Measurements from ENCODE around the gene SELPLG.
"Not testable (repeated sequence)": the region's sequence is repeated elsewhere in the genome, so short reads cannot be mapped to it uniquely, and the experiment has no call there.

SELPLG gene

DNA sequence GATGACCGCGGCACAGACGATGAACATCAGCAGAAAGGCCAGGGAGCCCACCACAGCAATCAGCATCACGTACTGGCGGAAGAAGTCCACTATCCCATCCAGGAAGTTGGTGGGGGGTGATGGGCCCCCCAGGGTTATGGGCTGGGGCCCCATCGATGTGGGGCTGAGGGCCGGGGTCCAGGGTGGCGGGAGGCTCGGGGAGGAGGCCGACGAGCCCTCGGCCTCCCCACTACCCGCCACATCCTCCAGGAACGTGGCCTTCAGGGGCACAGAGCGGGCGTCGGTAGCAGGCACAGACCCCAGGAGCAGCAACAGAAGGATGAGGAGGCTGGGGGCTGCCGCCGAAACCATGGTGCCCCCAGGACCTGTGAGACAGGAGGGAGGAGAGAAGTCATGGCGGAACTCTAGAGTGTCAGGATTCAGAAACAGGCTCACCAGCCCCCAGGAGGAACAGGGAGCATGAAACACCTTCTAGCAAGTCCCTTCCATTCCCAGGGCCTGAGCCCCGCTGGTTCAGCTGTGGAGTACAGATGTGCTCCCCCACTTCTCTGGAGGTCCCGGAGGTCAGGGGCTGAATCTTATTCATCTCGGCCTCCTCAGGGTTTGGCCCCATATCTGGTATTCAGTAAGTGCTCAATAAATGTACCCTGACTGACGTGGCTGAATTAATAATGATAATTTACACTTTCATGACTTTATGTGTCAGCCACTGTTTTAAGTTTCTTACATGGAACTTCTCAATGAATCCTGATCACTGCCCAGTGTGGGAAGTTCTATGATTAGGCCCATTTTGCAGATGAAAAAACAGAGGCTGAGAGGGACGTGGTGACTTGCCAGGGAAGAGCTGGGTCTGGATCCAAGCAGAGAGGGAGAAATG lies 41.4 kb downstream of the SELPLG start:
- DNase-seq, result no peak

DNA sequence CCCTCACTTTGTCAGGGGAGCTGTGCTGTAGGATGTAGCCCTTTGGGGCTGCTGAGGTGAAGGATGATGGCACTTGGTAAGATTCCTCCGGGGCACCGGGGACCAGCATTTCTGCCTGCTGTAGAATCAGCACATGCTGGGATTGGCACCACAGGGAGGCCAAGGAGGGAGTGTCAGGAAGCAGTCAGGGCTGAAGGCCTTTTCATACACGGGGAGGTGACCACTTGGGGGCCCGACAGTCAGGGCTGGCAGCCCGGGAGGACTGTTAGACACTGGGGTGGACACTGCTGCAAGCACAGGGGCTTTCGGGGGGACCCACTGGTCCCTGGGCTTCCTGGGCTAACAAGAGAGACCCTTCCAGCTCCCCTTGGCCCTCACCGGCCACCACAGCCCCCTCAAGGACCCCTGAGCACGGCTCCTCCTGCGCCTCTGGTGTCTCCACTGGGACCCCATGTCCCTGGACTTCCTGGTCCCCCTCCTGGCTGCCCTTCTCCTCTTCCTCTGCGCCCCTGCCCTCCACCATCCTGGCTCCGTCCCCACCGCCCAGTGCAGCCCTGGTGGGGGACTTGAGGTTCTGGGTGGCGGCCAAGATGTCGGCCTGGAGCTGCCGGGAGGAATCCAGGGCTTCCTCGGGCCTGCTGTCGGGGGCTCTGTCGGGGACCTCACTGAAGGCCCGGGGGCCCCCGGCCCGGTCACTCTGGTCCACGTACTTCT lies 42.3 kb downstream of the SELPLG start:
- no peak for DNase-seq

DNA sequence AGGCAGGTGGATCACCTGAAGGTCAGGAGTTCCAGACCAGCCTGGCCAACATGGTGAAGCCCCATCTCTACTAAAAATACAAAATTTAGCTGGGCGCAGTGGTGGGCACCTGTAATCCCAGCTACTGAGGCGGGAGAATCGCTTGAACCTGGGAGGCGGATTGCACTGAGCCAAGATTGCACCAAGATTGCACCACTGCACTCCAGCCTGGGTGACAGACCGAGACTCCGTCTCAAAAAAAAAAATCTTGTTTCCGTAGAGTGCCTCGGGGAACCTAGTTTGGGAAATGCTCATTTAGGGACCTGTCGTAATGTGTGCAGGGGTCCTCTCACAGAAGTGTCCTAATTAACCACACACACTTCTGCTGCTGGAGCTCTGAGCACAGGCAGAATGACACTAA lies 43.2 kb downstream of the SELPLG start:
- not testable (repeated sequence) for DNase-seq

DNA sequence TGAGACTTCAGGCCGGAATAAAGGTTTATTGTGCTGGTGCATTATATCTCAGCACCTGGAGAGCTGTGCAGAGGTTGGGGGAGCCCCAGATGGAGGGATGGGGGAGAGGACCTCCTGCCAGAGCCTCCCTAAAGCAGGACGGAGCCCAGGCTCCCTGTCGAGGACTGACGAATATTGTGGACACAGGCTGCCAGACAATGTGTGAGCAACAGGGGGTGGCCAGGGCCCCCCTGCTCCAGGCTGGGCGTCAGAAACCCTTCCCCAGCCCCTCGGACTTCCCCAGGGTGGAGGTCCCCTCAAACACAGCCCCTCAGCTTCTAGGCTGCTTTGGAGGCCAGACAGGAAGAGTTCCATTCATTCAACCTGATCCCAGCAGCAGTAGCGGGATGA lies 43.9 kb downstream of the SELPLG start:
- no peak for DNase-seq

DNA sequence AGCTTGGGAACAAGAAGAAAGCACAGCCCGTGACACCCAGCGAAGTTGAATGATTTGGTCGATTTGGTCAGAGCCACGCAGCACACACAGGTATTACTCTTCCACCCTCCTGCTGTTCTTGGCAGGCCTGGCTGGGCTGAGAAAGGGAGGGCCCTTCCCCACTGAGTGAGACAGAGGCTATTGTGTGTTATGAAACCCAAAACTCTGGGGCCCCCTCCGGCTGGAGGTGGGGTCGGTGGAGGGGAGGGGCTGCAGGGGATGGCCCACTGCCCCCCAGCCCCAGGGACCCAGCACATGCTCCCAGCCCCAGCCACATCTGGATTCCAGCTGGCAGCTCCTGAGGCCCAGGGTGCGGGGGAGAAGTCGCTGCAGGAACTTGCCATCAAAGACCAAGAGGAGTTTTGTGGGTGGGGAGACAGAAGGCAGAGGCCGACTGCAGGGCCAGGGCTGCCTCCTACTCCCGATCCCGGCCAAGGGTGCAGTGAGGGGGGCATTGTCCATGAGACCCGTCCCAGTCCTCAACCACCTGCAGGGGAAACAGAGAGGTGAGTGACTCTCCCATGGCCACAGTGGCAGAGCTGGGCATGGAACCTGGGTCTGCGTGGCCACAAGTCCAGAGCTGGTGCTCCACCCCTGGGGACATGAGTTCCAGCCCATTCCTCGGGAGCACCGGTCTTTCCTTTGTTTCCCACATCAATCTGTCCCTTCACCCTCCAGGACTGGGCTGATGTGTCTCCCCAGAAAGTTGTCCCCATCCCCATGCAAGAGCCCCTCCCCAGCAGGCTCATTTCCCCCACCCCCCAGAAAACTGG lies 44.5 kb downstream of the SELPLG start:
- DNase-seq, result no peak

GRCh38 chr12:108587826-108588225 lies 45.9 kb downstream of the SELPLG start:
- peak in 44 of 56 donors; percentile 10 to 78 (median 48) for DNase-seq

DNA sequence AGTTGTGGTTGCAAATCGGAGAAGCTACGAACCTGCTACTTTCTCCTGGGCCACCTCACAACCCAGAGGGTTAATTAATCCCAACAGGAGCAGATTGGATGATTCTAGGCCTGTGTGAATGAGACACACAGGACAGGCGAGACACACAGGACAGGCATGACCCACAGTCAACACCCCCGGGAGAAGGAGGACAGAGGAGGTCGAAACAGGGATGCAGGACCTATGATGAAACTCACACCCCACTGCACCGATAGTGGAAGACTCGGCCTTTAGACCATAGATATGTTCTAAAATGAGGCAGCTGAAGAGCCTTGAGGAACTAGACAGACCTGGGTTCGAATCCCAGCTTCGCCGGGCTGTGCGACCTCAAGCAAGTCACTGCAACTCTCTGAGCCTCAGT lies 47.4 kb downstream of the SELPLG start:
- DNase-seq, result no peak

DNA sequence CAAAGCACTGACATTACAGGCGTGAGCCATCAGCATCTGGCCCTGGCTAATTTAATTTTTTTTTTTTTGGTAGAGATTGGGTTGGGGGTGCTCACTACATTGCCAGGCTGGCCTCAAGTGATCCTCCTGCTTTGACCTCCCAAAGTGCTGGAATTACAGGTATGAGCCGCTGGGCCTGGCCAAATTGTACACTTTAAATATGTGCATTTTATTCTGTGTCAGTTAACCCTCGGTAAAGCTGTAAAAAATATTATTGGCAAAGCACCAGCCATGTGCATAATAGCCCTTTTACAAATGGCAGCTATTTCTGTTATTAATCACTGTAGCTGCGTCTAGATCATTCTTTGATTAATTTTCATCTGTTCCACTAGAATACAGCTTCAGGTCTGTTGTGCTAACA lies 47.8 kb downstream of the SELPLG start:
- no peak for DNase-seq

- DNase-seq, result no peak
Observed at GRCh38 chr12:108584456-108585065, 49.1 kb downstream of the SELPLG start.

DNA sequence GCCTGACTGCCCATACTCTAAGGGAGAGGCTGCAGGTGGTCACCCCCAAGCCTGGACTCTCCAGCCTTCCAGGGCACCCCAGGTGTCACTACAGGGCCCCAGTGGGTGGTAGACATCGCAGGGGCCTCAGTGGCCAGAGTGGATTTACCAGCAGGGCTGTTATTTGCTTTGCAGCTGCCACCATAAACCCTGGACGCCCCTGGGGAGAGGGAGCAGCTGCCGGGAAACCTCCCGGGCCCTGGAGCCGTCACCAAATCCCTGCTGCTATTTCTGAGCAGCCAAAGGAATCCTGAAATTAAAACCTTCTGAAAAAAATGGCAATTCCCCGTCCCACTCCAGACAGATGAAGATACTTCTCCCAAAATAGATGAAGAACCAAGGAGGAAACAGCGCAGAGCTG lies 49.7 kb downstream of the SELPLG start:
- no peak for DNase-seq

DNA sequence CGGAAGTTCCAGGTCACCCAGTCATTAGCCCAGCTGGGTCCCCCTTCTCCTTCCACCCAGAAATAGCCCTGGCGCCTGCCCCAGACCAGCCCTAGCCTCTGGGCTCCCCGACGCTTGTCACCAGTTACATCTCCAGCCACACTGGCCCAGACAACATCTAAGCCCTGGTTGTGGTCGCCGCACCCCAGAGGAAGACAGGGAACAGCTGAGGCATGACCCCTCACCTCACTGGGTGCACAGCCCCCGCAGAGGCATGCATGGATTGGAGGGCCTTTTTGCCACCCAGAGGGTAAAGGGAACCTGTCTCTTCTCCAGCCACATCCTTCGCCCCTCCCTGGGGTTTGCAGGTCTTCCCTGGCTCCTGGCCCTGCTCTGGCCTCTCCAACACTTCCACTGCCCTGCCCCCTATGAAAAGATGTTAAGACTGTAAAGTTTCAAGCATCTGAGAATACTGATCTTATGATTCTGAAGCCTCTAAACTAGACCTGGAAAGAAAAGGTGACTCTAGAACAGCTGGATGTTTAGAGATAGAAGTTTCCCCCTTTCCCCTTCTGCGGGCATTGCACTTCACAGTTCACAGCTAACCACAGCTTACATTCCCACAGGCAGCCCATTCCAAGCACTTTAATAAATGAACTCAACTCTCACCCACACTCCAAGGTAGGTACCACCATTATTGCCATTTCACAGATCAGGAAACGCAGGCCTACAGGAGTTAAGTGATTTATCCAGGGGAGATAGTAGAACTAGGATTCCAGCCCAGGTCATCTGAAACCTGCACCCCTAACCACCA lies 50.5 kb downstream of the SELPLG start:
- no peak for DNase-seq

DNA sequence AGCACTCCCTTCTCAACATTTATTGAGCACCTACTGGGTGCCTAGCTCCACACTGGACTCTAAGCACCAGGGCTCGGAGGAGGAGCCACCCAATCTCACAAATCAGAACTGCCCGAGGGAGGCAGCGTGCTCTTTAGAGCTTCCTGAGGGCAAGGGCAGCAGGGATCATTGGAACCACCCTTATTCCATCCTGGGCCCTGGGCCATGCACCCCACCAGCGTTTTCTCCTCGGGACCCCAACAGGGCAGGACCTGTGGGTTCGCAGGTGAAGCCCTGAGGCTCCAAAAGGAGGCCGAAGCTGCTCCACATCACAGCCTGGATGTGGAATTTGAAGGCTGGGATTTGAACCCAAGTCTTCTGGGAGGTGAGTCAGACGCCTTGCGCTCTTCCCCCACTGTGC lies 51.2 kb downstream of the SELPLG start:
- DNase-seq, result no peak

DNA sequence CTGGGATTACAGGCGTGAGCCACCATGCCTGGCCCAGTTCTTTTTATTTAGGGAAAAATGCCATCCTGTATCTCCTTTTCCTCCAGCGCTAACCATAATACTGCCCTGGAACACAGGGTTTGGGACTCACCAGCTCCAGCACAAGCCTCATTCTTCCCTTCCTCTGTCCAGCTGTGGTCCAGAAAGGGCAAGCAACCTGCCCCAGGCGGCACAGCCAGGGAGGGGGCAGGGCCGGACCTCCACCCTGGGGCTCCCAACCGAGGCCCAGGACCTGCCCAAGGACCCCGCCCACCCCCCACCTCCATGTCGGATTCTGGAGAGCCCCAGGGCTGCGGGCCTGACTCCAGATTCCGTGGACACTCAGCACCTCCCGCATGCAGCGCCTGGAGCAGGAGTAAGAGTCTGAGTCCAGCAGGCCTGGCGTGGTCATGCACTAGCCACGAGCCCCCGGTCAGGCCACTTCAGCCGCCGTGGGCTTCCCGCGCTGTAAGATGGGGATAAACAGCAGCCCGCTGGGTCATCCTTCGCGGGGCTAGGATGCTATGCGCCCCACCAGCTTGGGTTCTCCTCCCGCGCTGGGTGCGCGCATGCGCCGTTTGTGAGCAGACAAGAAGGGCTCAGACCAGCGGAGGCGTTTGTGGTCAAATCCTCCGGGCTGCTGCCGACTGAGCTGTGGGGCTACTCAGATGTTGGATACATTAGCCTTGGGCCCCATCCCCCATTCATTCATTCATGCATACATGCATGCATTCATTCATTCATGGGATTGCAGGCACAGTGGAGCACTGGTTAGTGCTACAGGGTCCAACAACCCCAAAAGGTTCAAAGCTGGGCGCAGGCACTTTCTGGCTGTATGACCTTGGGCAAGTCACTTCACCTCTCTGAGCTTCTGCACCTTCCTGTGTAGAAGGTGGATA lies 52.1 kb downstream of the SELPLG start:
- DNase-seq, result no peak

- no peak for DNase-seq
Observed at GRCh38 chr12:108580531-108580930, 53.2 kb downstream of the SELPLG start.

DNA sequence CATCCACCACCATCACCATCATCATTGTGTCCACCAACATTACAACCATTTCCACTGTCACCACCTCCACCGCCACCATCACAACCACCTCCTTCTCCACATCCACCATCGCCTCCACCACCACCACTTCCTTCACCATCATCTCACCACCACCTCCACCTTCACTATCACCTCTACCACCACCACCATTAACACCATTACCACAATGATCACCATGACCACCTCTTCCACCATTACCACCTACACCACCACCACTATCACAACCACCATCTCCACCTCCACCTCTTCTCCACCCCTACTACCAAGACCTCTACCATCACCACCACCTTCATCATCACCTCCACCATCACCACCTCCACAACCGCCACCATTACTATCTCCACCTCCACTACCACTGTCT lies 54.9 kb downstream of the SELPLG start:
- no peak for DNase-seq

GRCh38 chr12:108578264-108578663 lies 55.4 kb downstream of the SELPLG start:
- no peak for DNase-seq

DNA sequence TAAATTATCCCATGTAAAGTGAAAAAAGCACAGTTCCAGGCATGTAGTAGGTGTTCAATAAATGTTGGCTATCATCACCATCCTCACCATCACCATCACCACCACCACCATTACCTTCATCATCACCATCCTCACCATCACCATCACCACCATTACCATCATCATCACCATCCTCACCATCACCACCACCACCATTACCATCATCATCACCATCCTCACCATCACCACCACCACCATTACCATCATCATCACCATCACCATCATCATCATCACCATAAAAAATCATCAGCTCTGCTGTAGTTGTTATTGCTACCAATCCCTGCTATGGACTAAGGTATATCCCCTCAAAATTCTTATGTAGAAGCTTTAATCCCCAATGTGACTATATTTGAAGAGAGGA lies 56.2 kb downstream of the SELPLG start:
- no peak for DNase-seq

DNA sequence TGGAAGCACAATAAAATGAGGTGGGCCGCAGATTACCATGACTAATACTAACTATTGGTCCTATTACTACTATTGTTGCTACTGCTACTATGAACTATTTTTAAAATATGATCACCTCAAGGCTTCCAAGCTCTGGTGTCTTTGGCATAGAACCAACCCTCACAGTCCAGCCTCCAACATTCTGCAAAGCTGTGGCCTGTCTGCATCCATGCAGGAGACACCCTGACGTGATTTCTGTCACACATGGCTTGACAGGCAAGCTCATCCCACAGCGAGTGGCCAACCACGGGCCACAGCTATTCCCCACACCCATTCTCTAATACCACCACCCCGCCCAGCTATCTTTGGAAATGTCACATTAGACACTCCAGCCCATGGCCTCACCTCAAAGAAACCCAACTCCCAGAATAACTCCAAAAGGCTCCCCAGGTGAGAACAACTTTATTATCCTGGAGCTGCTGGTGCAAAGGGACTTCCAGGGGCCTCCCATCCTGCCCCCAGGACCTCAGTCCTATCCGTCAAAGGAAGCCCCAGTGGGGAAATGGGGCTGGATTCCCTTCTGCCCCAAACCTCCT lies 56.9 kb downstream of the SELPLG start:
- DNase-seq, result no peak
